ENCODE data around the gene NKAIN2. TPM values are rescaled to one million over a fixed set of nuclear protein-coding genes. Genes with fewer than 3 reads are reported as not detected.

NKAIN2 gene
- total and polyA plus RNA-seq, 7 donors, result 0.08 to 13.5 (median 1.1) TPM

- WGBS, 3 donors, result 19 to 34% (median 23%) methylated on average over 5 of the region's 5 CpGs
- no peak for ATAC-seq
Measured at GRCh38 chr6:124076336-124077048, 272.8 kb downstream of the NKAIN2 start.

DNA sequence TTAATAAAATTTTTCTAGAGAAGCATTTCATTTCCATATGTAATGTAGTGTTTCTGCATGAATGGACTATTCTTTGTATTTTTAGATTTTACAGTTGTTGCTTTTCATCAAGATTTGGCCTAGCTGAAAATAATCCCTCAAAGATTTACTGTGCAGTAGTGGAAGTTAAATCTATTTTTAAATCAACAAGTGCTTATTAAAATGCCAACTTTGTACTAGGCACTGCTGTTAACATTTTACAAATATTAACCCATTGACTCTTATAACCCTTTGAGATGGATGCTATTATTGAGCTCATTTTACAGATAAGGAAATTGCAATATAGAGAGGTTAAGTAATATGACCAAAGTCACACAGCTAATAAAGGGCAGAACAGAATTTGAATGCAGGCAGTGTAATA, 274.5 kb downstream of the NKAIN2 start:
- no peaks in the 10 kb centered on the region for H3K9me3 ChIP-seq
- TF ChIP-seq, protein P1, sequence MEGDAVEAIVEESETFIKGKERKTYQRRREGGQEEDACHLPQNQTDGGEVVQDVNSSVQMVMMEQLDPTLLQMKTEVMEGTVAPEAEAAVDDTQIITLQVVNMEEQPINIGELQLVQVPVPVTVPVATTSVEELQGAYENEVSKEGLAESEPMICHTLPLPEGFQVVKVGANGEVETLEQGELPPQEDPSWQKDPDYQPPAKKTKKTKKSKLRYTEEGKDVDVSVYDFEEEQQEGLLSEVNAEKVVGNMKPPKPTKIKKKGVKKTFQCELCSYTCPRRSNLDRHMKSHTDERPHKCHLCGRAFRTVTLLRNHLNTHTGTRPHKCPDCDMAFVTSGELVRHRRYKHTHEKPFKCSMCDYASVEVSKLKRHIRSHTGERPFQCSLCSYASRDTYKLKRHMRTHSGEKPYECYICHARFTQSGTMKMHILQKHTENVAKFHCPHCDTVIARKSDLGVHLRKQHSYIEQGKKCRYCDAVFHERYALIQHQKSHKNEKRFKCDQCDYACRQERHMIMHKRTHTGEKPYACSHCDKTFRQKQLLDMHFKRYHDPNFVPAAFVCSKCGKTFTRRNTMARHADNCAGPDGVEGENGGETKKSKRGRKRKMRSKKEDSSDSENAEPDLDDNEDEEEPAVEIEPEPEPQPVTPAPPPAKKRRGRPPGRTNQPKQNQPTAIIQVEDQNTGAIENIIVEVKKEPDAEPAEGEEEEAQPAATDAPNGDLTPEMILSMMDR (IDR thresholded peaks at IDR 0.05), result no peak
- no peak overlapping the region for H3K27ac ChIP-seq
- H3K4me1 ChIP-seq, result peaks cover 32% of the 10 kb centered on the region
- H3K27me3 ChIP-seq (ENCODE audit: insufficient read depth in 3 of 3, low read length in 2 of 3), result no peaks in the 10 kb centered on the region
- intact Hi-C loops (cut with DNase I), result loop anchor here in 1 of 2 donors (10.0 kb wide), 1 partner anchor 273 kb away; the partner anchor contains the start of gene NKAIN2
- ATAC-seq (peak in 1 of 4 donors; percentile 15), DNase-seq (no peak)
- no peak overlapping the region for H3K4me3 ChIP-seq
- H3K36me3 ChIP-seq (ENCODE audit: insufficient read depth in 1 of 2, low read depth in 1 of 2), result no peaks in the 10 kb centered on the region

More at GRCh38 chr6:124076336-124077048, 272.8 kb downstream of the NKAIN2 start:
- H3K4me3 ChIP-seq, result no peak overlapping the region
- H3K36me3 ChIP-seq (ENCODE audit: insufficient read depth in 1 of 2, low read depth in 1 of 2), result no peaks in the 10 kb centered on the region
- DNase-seq, result no peak
- H3K27ac ChIP-seq, result peak overlapping the region; percentile 56
- TF ChIP-seq, protein P1 (IDR thresholded peaks at IDR 0.05), result no peak
- H3K9me3 ChIP-seq, result peaks cover 4% of the 10 kb centered on the region
- H3K27me3 ChIP-seq (ENCODE audit: insufficient read depth in 3 of 3, low read length in 2 of 3), result no peaks in the 10 kb centered on the region
- intact Hi-C loops (cut with DNase I), result loop anchor here in 1 of 2 donors (10.0 kb wide), 1 partner anchor 272 kb away; the partner anchor contains the start of gene NKAIN2
- H3K4me1 ChIP-seq, result peaks cover 32% of the 10 kb centered on the region

- Histone ChIP-seq H3K36me3 (ENCODE audit: insufficient read depth in 1 of 2, low read depth in 1 of 2) (no peaks in the 10 kb centered on the region), H3K9me3 (no peaks in the 10 kb centered on the region), H3K27ac (no peak overlapping the region), H3K4me1 (peaks cover 22% of the 10 kb centered on the region), H3K27me3 (ENCODE audit: insufficient read depth in 3 of 3, low read length in 2 of 3) (no peaks in the 10 kb centered on the region), H3K4me3 (no peak overlapping the region)
- TF ChIP-seq, protein P1 (IDR thresholded peaks at IDR 0.05), result no peak
- ATAC-seq, result no peak
- WGBS, 3 donors, result 48 to 56% (median 54%) methylated on average over 1 of the region's 1 CpG
- intact Hi-C loops (cut with DNase I), result no loop called here
- no peak for DNase-seq
Measured at GRCh38 chr6:124080483-124080882, 276.8 kb downstream of the NKAIN2 start.

- intact Hi-C loops (cut with DNase I), result no loop called here
- no peak for DNase-seq
- WGBS, 3 donors, result 55 to 81% (median 72%) methylated on average over 2 of the region's 2 CpGs
Measured at GRCh38 chr6:124090491-124090890, 286.8 kb downstream of the NKAIN2 start.

More at GRCh38 chr6:124090491-124090890, 286.8 kb downstream of the NKAIN2 start:
- H3K27me3 ChIP-seq (ENCODE audit: insufficient read depth in 3 of 3, low read length in 2 of 3), result no peaks in the 10 kb centered on the region
- H3K27ac ChIP-seq, result no peak overlapping the region
- H3K9me3 ChIP-seq, result no peaks in the 10 kb centered on the region
- H3K4me3 ChIP-seq, result no peak overlapping the region
- peaks cover 9% of the 10 kb centered on the region for H3K4me1 ChIP-seq
- TF ChIP-seq, protein P1 (IDR thresholded peaks at IDR 0.05), result no peak
- no peaks in the 10 kb centered on the region for H3K36me3 ChIP-seq (ENCODE audit: insufficient read depth in 1 of 2, low read depth in 1 of 2)
- no peak for ATAC-seq
